HT1080 (cell line): ENCODE results near the gene RGS16. TPM values are rescaled to one million over a fixed set of nuclear protein-coding genes. Genes with fewer than 3 reads are reported as not detected.

ENCODE experiments used
- small RNA-seq: library from RNA; depleted of rRNA; stranded (forward); fragments of <200 nt; gene quantifications from one replicate; pipeline ENCODE3, GENCODE V24; 2014
- total RNA-seq: library from RNA; depleted of rRNA; stranded (reverse); fragments of >200 nt; shearing (Covaris generic); gene quantifications from 2 replicates; pipeline ENCODE4 v1.2.3, GENCODE V29; 2014; rRNA removed

The RGS16 gene
- total RNA-seq, 1 experiment from 2014 or later: not detected

Small RNA genes within 50 kb of the gene (small RNA-seq; reads per million reads assigned to genes)
- not detected for gene RF00017

Other genes with a start within 250 kb of the RGS16 start
- gene GLUL, start 212.6 kb downstream of the RGS16 start, total RNA-seq: 2.0 and 4.0 TPM in 2 replicates
- gene TEDDM1, start 203.7 kb downstream of the RGS16 start, total RNA-seq: not detected in 2 replicates
- 0.02 TPM in 1 of 2 replicates, not detected in the other for gene RGSL1, start 154.2 kb downstream of the RGS16 start, total RNA-seq
- gene RNASEL, start 15.1 kb downstream of the RGS16 start, total RNA-seq: 3.2 and 3.5 TPM in 2 replicates
- gene RGS8, start 80.2 kb upstream of the RGS16 start, total RNA-seq: 0.05 TPM in 1 of 2 replicates, not detected in the other
- gene NPL, start 185.4 kb upstream of the RGS16 start, total RNA-seq: 1.4 and 1.7 TPM in 2 replicates
- gene DHX9, start 235.0 kb upstream of the RGS16 start, total RNA-seq: 198 and 201 TPM in 2 replicates